Uterus (tissue), 4 donors: ENCODE measurements around the gene ADSS1. TPM values are rescaled to one million over a fixed set of nuclear protein-coding genes. Genes with fewer than 3 reads are reported as not detected.
A peak's percentile ranks its signal among the peaks of the same experiment; 100 is the strongest.

Source experiments
- DNase-seq, 2 donors: peaks; one replicate each; pipeline ENCODE4 v3.0.0-alpha.2; 2019 to 2020
- H3K27ac ChIP-seq, 2 donors: fragments of 200-600 bp; sonication (generic); 1 replicate in 1 of 2; 2 replicates in 1 of 2; pipeline ENCODE4 v1.5.1; 2016 to 2018
- H3K27me3 ChIP-seq, 2 donors: fragments of 200-600 bp; sonication (generic); one replicate each; pipeline ENCODE4 v1.5.1; 2018 to 2019; ENCODE audit warnings: control low read depth in 1 of 2
- H3K36me3 ChIP-seq, 2 donors: fragments of 200-600 bp; sonication (generic); one replicate each; pipeline ENCODE4 v1.5.1; 2019; ENCODE audit warnings: control low read depth in 1 of 2
- H3K4me1 ChIP-seq, 2 donors: fragments of 200-600 bp; sonication (generic); one replicate each; pipeline ENCODE4 v1.5.1; 2018 to 2019; ENCODE audit warnings: control low read depth in 1 of 2
- H3K4me3 ChIP-seq, 2 donors: fragments of 200-600 bp; sonication (generic); 1 replicate in 1 of 2; 2 replicates in 1 of 2; pipeline ENCODE4 v1.5.1; 2018 to 2019; ENCODE audit warnings: mild to moderate bottlenecking in 1 of 2
- H3K9me3 ChIP-seq, 2 donors: fragments of 200-600 bp; sonication (generic); one replicate each; pipeline ENCODE4 v1.5.1; 2019; ENCODE audit warnings: control low read depth in 1 of 2
- POLR2A ChIP-seq, 2 donors: fragments of 450-650 bp; IDR thresholded peaks; one replicate each; pipeline ENCODE4 v1.6.1; 2016; ENCODE audit warnings: antibody characterized with exemption in 2 of 2, mild to moderate bottlenecking in 1 of 2, moderate library complexity in 1 of 2
- intact Hi-C: fragments of 100-400 bp; cut with DNase I; formaldehyde crosslinking; loops from one replicate; pipeline ENCODE4 v1.15.1; 2023; ENCODE audit warnings: low total_unique reads
- total RNA-seq, 4 donors: library from RNA; depleted of rRNA in 3 of 4; stranded (reverse); fragments of >200 nt in 3 of 4; gene quantifications; one replicate each; pipeline versions ENCODE4 v1.1.0 to v1.2.4, GENCODE V29; 2014 to 2023
- TF ChIP-seq, protein P1 (sequence below), 4 experiments: fragments of 200-600 bp in 2 of 4; fragments of 450-650 bp in 2 of 4; sonication (generic) in 2 of 4; IDR thresholded peaks; one replicate each; pipeline ENCODE4 v1.5.1; 2016 to 2019; ENCODE audit warnings: antibody characterized with exemption in 4 of 4, mild to moderate bottlenecking in 2 of 4, moderate library complexity in 1 of 4
- donor health status: DM: yes; HTN: yes; CAD: no.

The ADSS1 gene
- total RNA-seq: 10 to 100 TPM in 1 of 4 donors, 1 to 10 TPM in 1, not detected in 2; 7.0 to 11.7 TPM

DNA sequence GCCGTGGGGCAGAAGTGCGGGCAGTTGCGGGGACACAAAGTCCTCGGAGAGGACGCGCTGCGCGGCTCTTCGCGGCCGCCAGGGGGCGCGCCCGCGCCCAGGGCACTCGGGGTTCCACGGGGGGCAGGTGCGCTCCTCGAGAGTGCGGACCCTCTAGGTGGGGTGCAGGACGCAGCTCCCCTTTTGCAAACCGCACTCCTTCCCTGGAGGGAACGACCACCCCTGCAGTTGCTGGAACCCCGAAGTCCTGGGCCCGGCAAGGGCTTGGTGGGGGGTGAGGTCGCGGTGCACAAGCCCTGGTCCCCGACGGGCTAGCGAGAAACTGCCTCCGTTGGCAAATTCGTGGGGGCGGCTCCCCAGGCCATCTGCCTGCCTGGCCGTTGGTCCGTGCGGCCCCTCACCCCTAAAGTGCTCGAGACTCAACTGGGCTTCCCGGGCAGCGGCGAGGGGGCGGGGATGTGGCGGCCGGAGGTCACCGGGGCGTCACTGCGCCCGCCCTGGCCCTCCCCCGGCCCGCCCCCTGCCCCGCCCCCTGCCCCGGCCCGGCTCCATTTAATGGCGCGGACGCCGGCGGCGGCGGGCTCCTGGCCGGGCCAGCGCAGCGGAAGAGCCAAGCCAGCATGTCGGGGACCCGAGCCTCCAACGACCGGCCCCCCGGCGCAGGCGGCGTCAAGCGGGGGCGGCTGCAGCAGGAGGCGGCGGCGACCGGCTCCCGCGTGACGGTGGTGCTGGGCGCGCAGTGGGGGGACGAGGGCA is at the start of gene ADSS1:
ADSS1 (plus strand) TSS at position 579 of the 756 bp plus-strand sequence; CDS start at position 621, 42 bp downstream.
- peak within 1 kb of the TSS; percentile 33 to 50 for H3K4me3 ChIP-seq
- peak; percentile 46 to 56 for DNase-seq
- H3K4me1 ChIP-seq: peaks cover 0 to 23% of the 10 kb centered on the region in 2 donors
- no peaks in the 10 kb centered on the region for H3K9me3 ChIP-seq
- intact Hi-C loops: no loop called here
- no peaks in the 10 kb centered on the region for H3K27me3 ChIP-seq
- no peaks in the 10 kb centered on the region for H3K36me3 ChIP-seq
- H3K27ac ChIP-seq: peak within 1 kb of the TSS in 1 of 2 donors; percentile 9
- TF ChIP-seq, protein P1, sequence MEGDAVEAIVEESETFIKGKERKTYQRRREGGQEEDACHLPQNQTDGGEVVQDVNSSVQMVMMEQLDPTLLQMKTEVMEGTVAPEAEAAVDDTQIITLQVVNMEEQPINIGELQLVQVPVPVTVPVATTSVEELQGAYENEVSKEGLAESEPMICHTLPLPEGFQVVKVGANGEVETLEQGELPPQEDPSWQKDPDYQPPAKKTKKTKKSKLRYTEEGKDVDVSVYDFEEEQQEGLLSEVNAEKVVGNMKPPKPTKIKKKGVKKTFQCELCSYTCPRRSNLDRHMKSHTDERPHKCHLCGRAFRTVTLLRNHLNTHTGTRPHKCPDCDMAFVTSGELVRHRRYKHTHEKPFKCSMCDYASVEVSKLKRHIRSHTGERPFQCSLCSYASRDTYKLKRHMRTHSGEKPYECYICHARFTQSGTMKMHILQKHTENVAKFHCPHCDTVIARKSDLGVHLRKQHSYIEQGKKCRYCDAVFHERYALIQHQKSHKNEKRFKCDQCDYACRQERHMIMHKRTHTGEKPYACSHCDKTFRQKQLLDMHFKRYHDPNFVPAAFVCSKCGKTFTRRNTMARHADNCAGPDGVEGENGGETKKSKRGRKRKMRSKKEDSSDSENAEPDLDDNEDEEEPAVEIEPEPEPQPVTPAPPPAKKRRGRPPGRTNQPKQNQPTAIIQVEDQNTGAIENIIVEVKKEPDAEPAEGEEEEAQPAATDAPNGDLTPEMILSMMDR (IDR thresholded peaks at IDR 0.05): peak; percentile 55 to 79 (median 66)
- TF ChIP-seq POLR2A (IDR thresholded peaks at IDR 0.05): peak in 1 of 2 donors; percentile 14

GRCh38 chr14:104675447-104675846 is 48.6 kb upstream of the ADSS1 start:
- H3K36me3 ChIP-seq: no peaks in the 10 kb centered on the region
- no peak overlapping the region for H3K27ac ChIP-seq
- TF ChIP-seq, protein P1 (IDR thresholded peaks at IDR 0.05): no peak
- TF ChIP-seq POLR2A (IDR thresholded peaks at IDR 0.05): no peak
- no peak overlapping the region for H3K4me3 ChIP-seq
- DNase-seq: no peak
- no peaks in the 10 kb centered on the region for H3K9me3 ChIP-seq
- intact Hi-C loops: no loop called here
- peaks cover 3 to 26% of the 10 kb centered on the region in 2 donors for H3K4me1 ChIP-seq
- no peaks in the 10 kb centered on the region for H3K27me3 ChIP-seq

DNA sequence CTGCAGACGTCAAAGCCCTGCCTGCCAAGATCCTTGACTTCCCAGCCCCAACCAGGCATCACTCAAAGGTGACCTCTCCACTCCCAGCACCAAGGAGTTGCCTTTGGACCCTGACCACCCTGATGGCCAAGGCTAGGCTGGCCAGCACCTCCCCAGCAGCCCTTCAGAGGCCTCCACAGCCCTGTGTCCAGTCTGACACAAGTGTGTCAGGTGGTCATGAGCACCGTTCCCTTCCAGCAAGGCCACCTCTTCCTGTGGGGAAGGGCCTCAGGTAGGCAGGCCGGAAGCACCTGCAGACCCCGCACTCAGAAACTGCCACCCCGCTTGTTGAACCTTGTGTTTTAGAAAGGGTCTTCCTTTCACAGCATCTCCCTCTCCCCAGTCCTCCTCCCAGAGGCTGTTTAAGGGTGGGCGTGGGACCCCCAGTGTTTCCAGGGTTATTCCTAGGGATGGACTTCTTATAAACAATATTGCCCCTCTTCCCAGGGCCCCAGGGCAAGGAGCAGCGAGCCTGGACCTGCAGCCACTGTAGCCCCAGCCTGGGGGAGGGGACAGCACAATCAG is 47.8 kb upstream of the ADSS1 start:
- no peak overlapping the region for H3K4me3 ChIP-seq
- H3K9me3 ChIP-seq: no peaks in the 10 kb centered on the region
- intact Hi-C loops: no loop called here
- no peaks in the 10 kb centered on the region for H3K27me3 ChIP-seq
- TF ChIP-seq, protein P1 (IDR thresholded peaks at IDR 0.05): no peak
- no peak for TF ChIP-seq POLR2A (IDR thresholded peaks at IDR 0.05)
- DNase-seq: no peak
- H3K4me1 ChIP-seq: peaks cover 3 to 34% of the 10 kb centered on the region in 2 donors
- H3K36me3 ChIP-seq: no peaks in the 10 kb centered on the region
- peak overlapping the region in 1 of 2 donors; percentile 84 for H3K27ac ChIP-seq

DNA sequence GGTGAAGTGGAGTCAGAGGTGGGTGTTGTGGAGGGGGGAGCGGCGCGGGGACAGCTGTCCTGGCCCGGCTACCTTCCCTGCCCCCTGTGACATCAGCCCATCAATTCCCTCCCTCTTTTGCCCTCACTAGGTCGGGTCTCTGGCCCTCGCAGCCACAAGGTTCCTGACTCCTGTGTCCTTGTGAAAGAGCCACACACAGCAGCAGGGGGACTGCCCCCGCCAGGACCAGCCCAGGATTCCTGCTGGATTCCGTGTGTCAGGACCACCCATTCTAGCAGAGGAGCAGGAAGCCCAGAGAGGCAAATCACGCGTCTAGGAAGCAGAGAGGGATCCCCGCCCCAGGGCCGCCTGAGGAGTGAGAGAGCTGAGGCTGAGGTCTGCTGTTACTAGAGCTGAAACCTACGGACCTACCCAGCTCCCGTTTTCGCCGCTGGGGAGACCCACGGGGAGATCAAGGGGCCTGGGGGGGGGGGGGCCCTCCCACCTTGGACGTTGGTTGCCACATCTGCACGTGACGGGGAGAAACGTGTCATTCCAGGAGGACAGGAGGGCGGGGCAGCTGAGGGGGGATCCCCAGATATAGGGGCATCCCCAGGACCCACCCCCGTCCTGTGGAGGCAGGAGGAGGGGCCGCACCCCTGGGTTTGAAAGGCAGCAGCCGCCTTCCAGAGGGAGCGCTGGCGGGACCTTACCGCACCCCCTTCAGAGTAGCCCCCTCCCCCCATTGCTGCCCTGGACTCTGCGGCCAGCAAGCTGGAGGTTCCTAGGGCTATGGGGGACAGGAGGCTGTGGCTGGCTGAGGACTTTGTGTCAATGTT is 47.1 kb upstream of the ADSS1 start:
- Histone ChIP-seq H3K4me1 (peaks cover 5 to 39% of the 10 kb centered on the region in 2 donors), H3K4me3 (peak overlapping the region; percentile 46 to 60), H3K27me3 (no peaks in the 10 kb centered on the region), H3K9me3 (no peaks in the 10 kb centered on the region), H3K27ac (peak overlapping the region; percentile 84 to 90), H3K36me3 (no peaks in the 10 kb centered on the region)
- intact Hi-C loops: no loop called here
- TF ChIP-seq, protein P1 (IDR thresholded peaks at IDR 0.05): no peak
- no peak for TF ChIP-seq POLR2A (IDR thresholded peaks at IDR 0.05)
- DNase-seq: peak in 1 of 2 donors; percentile 45
